A549 treated with dexamethasone at 1 μM for 4 hours (cell line): Measurements from ENCODE around the gene CFHR1. TPM values are rescaled to one million over a fixed set of nuclear protein-coding genes. Genes with fewer than 3 reads are reported as not detected.

Source experiments
- total RNA-seq: library from RNA; stranded (reverse); fragments of 200-300 nt; extraction: Qiagen RNA extraction; gene quantifications from 5 replicates; pipeline ENCODE4 v1.2.3, GENCODE V29; 2022

CFHR1 gene
- total RNA-seq: 0.17 to 0.19 TPM (median 0.18 TPM) in 5 replicates

DNA sequence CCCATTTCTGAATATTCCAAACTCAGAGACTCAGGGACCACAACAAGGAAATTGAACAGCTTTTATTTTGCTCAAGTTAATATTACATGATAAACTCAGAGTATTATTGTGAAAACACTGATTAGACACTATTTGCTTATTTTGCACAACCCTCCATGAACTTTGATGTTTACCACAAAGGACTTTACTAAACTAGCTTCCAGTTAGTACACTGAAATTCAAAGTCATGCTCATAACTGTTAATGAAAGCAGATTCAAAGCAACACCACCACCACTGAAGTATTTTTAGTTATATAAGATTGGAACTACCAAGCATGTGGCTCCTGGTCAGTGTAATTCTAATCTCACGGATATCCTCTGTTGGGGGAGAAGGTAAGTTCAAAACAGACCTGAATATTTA lies at the start of gene CFHR1:
Gene CFHR1 (plus strand): TSS at position 201 of the 400 bp plus-strand sequence. CDS start 114 bp downstream, at position 315.

DNA sequence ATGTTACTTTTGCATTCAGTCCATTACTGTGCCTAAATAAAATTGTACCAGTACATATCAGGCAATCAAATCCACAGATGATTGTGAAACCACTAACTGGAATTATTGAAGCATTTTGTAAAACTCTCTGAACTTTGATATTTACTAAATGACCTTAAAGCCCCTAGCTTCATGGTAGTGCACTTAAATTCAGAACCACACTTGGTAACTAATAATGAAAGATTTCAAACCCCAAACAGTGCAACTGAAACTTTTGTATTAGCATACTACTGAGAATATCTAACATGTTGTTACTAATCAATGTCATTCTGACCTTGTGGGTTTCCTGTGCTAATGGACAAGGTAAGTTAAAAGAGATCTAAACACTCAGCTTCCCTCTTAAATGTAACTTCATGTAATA lies 44.9 kb upstream of the CFHR1 start, which contains the start of gene CFHR3:
Gene CFHR3 (plus strand): TSS at position 238 of the 400 bp plus-strand sequence. CDS start 47 bp downstream, at position 285.

Other genes with a start within 250 kb of the CFHR1 start
- 0.02 to 0.07 TPM (median 0.04 TPM) in 5 replicates for gene KCNT2, start 211.3 kb upstream of the CFHR1 start, total RNA-seq
- gene CFH, start 167.7 kb upstream of the CFHR1 start, total RNA-seq: 3.7 to 5.8 TPM (median 4.4 TPM) in 5 replicates
- gene CFHR3, start 44.9 kb upstream of the CFHR1 start, total RNA-seq: 0.06 to 0.21 TPM (median 0.12 TPM) in 4 of 5 replicates, not detected in the other
- not detected in 5 replicates for gene CFHR4, start 68.3 kb downstream of the CFHR1 start, total RNA-seq
- not detected in 5 replicates for gene CFHR2, start 124.0 kb downstream of the CFHR1 start, total RNA-seq
- not detected in 5 replicates for gene CFHR5, start 157.8 kb downstream of the CFHR1 start, total RNA-seq
- 0.05 to 0.11 TPM (median 0.06 TPM) in 4 of 5 replicates, not detected in the other for gene F13B, start 247.5 kb downstream of the CFHR1 start, total RNA-seq